Vagina (tissue), 2 donors: Measurements from ENCODE around the gene SLC9C1. TPM values are rescaled to one million over a fixed set of nuclear protein-coding genes. Genes with fewer than 3 reads are reported as not detected.

Experiments used
- DNase-seq, 2 donors: peaks; one replicate each; pipeline ENCODE4 v3.0.0-alpha.2; 2017; ENCODE audit errors: extremely low spot score in 2 of 2
- H3K27ac ChIP-seq: fragments of 200-600 bp; sonication (generic); one replicate; pipeline ENCODE4 v1.5.1; 2019
- H3K27me3 ChIP-seq: fragments of 200-600 bp; sonication (generic); one replicate; pipeline ENCODE4 v1.5.1; 2019
- H3K36me3 ChIP-seq, 2 donors: fragments of 200-600 bp; sonication (generic); one replicate each; pipeline ENCODE4 v1.5.1; 2017 to 2019
- H3K4me1 ChIP-seq: fragments of 200-600 bp; sonication (generic); one replicate; pipeline ENCODE4 v1.5.1; 2019
- H3K4me3 ChIP-seq, 2 donors: fragments of 200-600 bp; sonication (generic); 1 replicate in 1 of 2; 2 replicates in 1 of 2; pipeline ENCODE4 v1.5.1; 2016 to 2019
- H3K9me3 ChIP-seq: fragments of 200-600 bp; sonication (generic); one replicate; pipeline ENCODE4 v1.5.1; 2019
- POLR2A ChIP-seq, 2 donors: fragments of 450-650 bp; IDR thresholded peaks; one replicate each; pipeline ENCODE4 v1.6.1; 2017; ENCODE audit warnings: antibody characterized with exemption in 2 of 2, mild to moderate bottlenecking in 2 of 2, moderate library complexity in 2 of 2
- POLR2AphosphoS5 ChIP-seq, 2 donors: sonication (generic); formaldehyde crosslinking; IDR thresholded peaks; one replicate each; pipeline ENCODE4 v1.9.0; 2017; ENCODE audit warnings: antibody characterized with exemption in 2 of 2, mild to moderate bottlenecking in 2 of 2, low read depth in 1 of 2; ENCODE audit not compliant: insufficient read depth in 1 of 2
- intact Hi-C: fragments of 100-400 bp; cut with DNase I; formaldehyde crosslinking; loops from one replicate; pipeline ENCODE4 v1.15.1; 2023
- total RNA-seq: library from RNA; depleted of rRNA; stranded (reverse); fragments of >200 nt; gene quantifications from one replicate; pipeline ENCODE4 v1.2.3, GENCODE V29; 2016
- TF ChIP-seq, protein P1 (sequence below), 3 experiments: fragments of 450-650 bp in 2 of 3; fragments of 200-600 bp in 1 of 3; sonication (generic) in 1 of 3; IDR thresholded peaks; one replicate each; pipeline ENCODE4 v1.5.1; 2017 to 2019; ENCODE audit warnings: antibody characterized with exemption in 3 of 3, mild to moderate bottlenecking in 2 of 3, moderate library complexity in 2 of 3

The SLC9C1 gene
- total RNA-seq, 1 donor from 2014 or later = not detected

DNA sequence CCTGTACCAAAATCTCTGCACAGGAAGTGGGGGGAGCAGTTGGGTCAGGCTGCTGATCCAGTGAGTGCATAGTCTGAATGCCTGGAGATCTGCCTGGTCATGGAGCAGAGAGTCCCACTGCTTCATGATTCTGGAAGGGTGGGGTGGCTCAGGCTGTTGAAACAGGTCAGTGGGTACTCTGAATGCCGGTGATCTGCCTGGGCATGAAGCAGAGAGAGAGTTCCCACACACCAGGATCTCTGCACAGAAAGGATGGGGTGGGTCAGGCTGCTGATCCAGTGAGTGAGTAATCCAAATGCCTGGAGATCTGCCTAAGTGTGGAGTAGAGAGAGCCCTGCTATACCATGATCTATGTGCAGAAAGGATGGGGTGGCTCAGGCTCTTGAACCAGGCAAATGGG is 144.9 kb downstream of the SLC9C1 start:
- TF ChIP-seq POLR2AphosphoS5 (IDR thresholded peaks at IDR 0.05; ENCODE audit: insufficient read depth in 1 of 2, low read depth in 1 of 2) (no peak), POLR2A (IDR thresholded peaks at IDR 0.05) (no peak)
- TF ChIP-seq, protein P1, sequence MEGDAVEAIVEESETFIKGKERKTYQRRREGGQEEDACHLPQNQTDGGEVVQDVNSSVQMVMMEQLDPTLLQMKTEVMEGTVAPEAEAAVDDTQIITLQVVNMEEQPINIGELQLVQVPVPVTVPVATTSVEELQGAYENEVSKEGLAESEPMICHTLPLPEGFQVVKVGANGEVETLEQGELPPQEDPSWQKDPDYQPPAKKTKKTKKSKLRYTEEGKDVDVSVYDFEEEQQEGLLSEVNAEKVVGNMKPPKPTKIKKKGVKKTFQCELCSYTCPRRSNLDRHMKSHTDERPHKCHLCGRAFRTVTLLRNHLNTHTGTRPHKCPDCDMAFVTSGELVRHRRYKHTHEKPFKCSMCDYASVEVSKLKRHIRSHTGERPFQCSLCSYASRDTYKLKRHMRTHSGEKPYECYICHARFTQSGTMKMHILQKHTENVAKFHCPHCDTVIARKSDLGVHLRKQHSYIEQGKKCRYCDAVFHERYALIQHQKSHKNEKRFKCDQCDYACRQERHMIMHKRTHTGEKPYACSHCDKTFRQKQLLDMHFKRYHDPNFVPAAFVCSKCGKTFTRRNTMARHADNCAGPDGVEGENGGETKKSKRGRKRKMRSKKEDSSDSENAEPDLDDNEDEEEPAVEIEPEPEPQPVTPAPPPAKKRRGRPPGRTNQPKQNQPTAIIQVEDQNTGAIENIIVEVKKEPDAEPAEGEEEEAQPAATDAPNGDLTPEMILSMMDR (IDR thresholded peaks at IDR 0.05) = no peak
- no peak overlapping the region for H3K4me3 ChIP-seq
- H3K4me1 ChIP-seq = no peaks in the 10 kb centered on the region
- no peak for DNase-seq
- intact Hi-C loops = no loop called here
- H3K27ac ChIP-seq = no peak overlapping the region
- H3K27me3 ChIP-seq = no peaks in the 10 kb centered on the region
- H3K36me3 ChIP-seq = no peaks in the 10 kb centered on the region
- H3K9me3 ChIP-seq = peaks cover 7% of the 10 kb centered on the region

DNA sequence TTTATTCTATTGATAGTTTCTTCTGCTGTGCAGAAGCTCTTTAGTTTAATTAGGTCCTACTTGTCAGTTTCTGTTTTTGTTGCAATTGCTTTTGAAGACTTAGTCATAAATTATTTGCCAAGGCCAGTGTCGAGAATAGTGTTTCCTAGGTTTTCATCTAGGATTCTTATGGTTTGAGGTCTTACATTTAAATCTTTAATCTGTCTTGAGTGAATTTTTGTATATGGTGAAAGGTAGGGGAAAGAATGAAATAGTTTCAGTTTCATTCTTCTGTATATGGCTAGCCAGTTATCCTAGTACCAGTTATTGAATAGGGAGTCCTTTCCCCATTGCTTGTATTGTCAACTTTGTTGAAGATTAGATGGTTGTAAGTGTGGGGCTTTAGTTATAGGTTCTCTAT is 150.3 kb downstream of the SLC9C1 start:
- Histone ChIP-seq H3K4me3 (no peak overlapping the region), H3K27me3 (no peaks in the 10 kb centered on the region), H3K27ac (no peak overlapping the region), H3K4me1 (no peaks in the 10 kb centered on the region), H3K36me3 (no peaks in the 10 kb centered on the region), H3K9me3 (peaks cover 7% of the 10 kb centered on the region)
- intact Hi-C loops = no loop called here
- DNase-seq = no peak
- no peak for TF ChIP-seq POLR2A (IDR thresholded peaks at IDR 0.05)
- TF ChIP-seq, protein P1 (IDR thresholded peaks at IDR 0.05) = no peak
- TF ChIP-seq POLR2AphosphoS5 (IDR thresholded peaks at IDR 0.05; ENCODE audit: insufficient read depth in 1 of 2, low read depth in 1 of 2) = no peak

DNA sequence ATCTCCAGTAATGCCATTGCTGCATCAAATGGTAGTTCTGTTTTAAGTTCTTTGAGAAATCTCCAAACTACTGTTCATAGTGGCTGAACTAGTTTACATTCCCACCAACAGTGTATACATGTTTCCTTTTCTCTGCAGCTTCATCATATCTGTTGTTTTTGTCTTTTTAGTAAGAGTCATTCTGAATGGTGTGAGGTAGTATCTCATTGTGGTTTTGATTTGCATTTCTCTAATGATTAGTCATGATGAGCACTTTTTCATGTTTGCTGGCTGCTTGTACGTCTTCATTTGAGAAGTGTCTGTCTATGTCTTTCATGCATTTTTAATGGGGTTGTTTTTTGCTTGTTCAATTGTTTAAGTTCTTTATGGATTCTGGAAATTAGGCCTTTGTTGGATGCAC is 150.8 kb downstream of the SLC9C1 start:
- peaks cover 7% of the 10 kb centered on the region for H3K9me3 ChIP-seq
- H3K27ac ChIP-seq = no peak overlapping the region
- no peaks in the 10 kb centered on the region for H3K27me3 ChIP-seq
- no peak for TF ChIP-seq POLR2A (IDR thresholded peaks at IDR 0.05)
- TF ChIP-seq, protein P1 (IDR thresholded peaks at IDR 0.05) = no peak
- TF ChIP-seq POLR2AphosphoS5 (IDR thresholded peaks at IDR 0.05; ENCODE audit: insufficient read depth in 1 of 2, low read depth in 1 of 2) = no peak
- intact Hi-C loops = no loop called here
- no peaks in the 10 kb centered on the region for H3K4me1 ChIP-seq
- no peak overlapping the region for H3K4me3 ChIP-seq
- H3K36me3 ChIP-seq = no peaks in the 10 kb centered on the region
- DNase-seq = no peak

DNA sequence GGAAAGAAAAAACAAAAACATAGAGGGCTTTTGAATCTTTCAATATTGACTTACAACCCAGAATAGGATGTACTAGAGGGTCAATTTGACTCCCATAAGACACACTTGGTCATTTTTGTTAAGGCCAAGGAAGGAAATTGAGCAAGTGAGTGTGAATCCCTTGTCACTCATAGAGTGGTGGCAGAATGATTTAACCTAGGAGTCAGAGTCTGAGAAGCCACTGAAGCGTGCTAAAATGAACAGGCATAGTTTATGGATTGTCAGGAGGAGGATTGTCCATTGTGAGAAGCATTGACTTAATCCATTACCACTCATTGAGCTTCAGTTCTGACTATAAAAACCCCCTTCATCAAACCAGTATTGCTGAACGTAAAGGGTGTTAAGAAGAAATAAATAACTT is 152.7 kb downstream of the SLC9C1 start:
- no peak for TF ChIP-seq POLR2AphosphoS5 (IDR thresholded peaks at IDR 0.05; ENCODE audit: insufficient read depth in 1 of 2, low read depth in 1 of 2)
- Histone ChIP-seq H3K27ac (no peak overlapping the region), H3K9me3 (peaks cover 7% of the 10 kb centered on the region), H3K36me3 (no peaks in the 10 kb centered on the region), H3K4me1 (no peaks in the 10 kb centered on the region), H3K4me3 (no peak overlapping the region), H3K27me3 (no peaks in the 10 kb centered on the region)
- no peak for DNase-seq
- intact Hi-C loops = no loop called here

DNA sequence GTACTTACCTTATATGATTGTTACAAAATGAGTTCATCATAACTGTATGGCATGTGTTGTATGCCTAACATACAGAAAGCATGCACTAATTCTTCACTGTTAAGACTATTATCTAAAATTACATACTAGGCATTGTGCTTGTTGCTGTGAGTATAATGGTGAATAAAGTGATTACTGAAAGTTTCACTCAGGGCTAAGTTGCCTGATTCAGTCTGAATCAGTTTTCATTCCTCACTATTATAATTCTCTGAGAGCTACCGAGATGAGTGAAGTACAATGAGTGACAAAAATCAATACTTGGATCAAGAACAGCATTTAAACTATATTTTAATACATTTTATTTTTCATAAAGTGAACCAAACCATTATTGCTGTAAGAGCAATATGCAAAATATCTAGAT is 153.4 kb downstream of the SLC9C1 start:
- DNase-seq = no peak

DNA sequence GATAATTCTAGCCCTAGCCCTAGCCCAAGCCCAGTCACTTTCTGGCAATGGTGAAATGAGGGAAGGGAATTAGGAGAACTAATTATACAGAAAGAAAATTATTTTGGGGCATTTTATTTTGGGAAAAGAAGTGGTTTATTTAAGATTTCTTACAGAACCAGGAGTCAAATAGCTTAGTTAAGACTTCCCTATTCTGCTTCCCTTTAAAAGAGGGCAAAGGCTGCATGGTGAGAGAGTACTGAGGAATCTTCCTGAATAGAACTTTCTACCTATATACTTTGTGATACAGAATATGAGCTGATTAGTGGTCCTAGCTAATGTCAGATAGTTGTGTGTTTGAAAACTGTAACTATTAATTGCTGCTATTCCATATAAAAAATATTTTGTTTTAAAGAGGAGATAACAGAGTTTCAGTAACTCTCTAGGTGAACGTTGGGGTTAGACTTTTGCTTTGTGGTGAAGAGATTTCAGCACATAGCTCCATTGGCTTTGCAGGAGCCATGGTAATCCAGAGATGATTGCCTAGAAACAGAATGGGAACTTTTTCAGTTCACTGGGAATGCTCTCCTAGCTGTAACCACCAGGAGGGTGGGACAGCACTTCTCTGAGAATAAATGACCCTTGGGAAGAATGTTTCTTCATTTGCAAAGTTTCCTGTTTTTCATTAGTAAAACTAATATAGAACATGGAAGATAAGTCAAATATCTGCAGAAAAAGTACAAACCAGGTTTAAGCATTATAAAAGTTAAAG is 155.6 kb downstream of the SLC9C1 start:
- DNase-seq = no peak
- H3K9me3 ChIP-seq = no peaks in the 10 kb centered on the region
- no peaks in the 10 kb centered on the region for H3K27me3 ChIP-seq
- TF ChIP-seq, protein P1 (IDR thresholded peaks at IDR 0.05) = no peak
- no peak for TF ChIP-seq POLR2A (IDR thresholded peaks at IDR 0.05)
- TF ChIP-seq POLR2AphosphoS5 (IDR thresholded peaks at IDR 0.05; ENCODE audit: insufficient read depth in 1 of 2, low read depth in 1 of 2) = no peak
- H3K27ac ChIP-seq = no peak overlapping the region
- no peaks in the 10 kb centered on the region for H3K4me1 ChIP-seq
- H3K36me3 ChIP-seq = no peaks in the 10 kb centered on the region
- no peak overlapping the region for H3K4me3 ChIP-seq
- intact Hi-C loops = no loop called here

More for the DNA sequence above, 153.4 kb downstream of the SLC9C1 start:
- peaks cover 7% of the 10 kb centered on the region for H3K9me3 ChIP-seq
- intact Hi-C loops = no loop called here
- no peaks in the 10 kb centered on the region for H3K36me3 ChIP-seq
- no peak overlapping the region for H3K4me3 ChIP-seq
- TF ChIP-seq POLR2AphosphoS5 (IDR thresholded peaks at IDR 0.05; ENCODE audit: insufficient read depth in 1 of 2, low read depth in 1 of 2) (no peak), POLR2A (IDR thresholded peaks at IDR 0.05) (no peak)
- no peaks in the 10 kb centered on the region for H3K4me1 ChIP-seq
- no peaks in the 10 kb centered on the region for H3K27me3 ChIP-seq
- no peak overlapping the region for H3K27ac ChIP-seq
